Measurements from ENCODE around the gene TCF7L1.

The TCF7L1 gene

GRCh38 chr2:85163675-85164074, 30.5 kb downstream of the TCF7L1 start:
- TF ChIP-seq, protein P1, sequence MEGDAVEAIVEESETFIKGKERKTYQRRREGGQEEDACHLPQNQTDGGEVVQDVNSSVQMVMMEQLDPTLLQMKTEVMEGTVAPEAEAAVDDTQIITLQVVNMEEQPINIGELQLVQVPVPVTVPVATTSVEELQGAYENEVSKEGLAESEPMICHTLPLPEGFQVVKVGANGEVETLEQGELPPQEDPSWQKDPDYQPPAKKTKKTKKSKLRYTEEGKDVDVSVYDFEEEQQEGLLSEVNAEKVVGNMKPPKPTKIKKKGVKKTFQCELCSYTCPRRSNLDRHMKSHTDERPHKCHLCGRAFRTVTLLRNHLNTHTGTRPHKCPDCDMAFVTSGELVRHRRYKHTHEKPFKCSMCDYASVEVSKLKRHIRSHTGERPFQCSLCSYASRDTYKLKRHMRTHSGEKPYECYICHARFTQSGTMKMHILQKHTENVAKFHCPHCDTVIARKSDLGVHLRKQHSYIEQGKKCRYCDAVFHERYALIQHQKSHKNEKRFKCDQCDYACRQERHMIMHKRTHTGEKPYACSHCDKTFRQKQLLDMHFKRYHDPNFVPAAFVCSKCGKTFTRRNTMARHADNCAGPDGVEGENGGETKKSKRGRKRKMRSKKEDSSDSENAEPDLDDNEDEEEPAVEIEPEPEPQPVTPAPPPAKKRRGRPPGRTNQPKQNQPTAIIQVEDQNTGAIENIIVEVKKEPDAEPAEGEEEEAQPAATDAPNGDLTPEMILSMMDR (IDR thresholded peaks at IDR 0.05; ENCODE audit: low read depth, low read length): no peak
- DNase-seq (ENCODE audit: extremely low read depth, low read depth): no peak

- DNase-seq (ENCODE audit: extremely low read depth, low read depth): no peak
- TF ChIP-seq, protein P1 (IDR thresholded peaks at IDR 0.05; ENCODE audit: low read depth, low read length): no peak
Measured at GRCh38 chr2:85164145-85164569, 31.0 kb downstream of the TCF7L1 start.

DNA sequence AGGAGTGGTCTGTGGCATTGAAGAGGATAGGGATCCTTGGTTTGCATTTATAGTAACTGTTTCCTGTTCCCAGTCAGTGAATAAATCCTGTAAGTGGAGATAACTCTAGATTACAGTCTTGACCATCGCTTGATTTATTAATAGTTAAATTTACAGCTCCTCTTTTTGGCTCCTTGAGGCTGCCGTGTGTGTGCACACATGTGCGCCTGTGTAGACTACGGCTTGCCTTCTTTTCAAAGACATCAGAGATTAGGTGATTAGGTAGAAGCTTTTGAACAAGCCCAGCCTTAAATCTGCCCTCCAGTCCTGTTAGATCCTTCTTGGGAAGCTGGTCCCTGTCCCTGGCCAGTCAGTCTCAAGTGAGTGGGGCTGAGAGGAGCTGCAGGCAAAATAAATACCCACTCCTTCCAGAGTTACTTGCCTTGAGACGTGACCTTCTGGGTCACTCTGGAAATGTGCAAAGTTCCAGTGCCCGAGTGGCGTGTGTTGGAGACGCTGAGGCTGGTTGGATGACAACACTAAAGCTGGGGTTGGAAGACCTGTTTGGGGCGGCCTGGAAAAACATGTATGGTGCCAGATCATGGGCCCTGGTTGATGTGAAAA, 32.0 kb downstream of the TCF7L1 start:
- DNase-seq (ENCODE audit: extremely low read depth, low read depth): no peak
- TF ChIP-seq, protein P1 (IDR thresholded peaks at IDR 0.05; ENCODE audit: low read depth, low read length): no peak

- no peak for DNase-seq (ENCODE audit: extremely low read depth, low read depth)
- TF ChIP-seq, protein P1 (IDR thresholded peaks at IDR 0.05; ENCODE audit: low read depth, low read length): no peak
Measured at GRCh38 chr2:85166021-85166420, 32.8 kb downstream of the TCF7L1 start.

DNA sequence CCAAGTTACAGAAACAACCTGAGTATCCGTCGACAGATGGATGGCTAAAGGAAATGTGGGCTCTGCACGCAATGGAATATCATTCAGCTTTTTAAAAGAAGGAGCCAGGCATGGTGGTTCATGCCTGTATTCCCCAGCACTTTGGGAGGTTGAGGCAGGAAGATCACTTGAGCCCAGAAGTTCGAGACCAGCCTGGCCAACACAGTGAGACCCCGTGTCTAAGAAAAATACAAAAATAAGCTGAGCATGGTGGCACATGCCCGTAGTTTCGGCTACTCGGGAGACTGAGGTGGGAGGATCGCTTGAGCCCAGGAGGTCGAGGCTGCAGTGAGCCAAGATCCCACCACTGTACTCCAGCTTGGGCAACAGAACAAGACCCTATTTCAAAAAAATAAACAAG, 34.3 kb downstream of the TCF7L1 start:
- TF ChIP-seq, protein P1 (IDR thresholded peaks at IDR 0.05; ENCODE audit: low read depth, low read length): no peak
- DNase-seq (ENCODE audit: extremely low read depth, low read depth): no peak

DNA sequence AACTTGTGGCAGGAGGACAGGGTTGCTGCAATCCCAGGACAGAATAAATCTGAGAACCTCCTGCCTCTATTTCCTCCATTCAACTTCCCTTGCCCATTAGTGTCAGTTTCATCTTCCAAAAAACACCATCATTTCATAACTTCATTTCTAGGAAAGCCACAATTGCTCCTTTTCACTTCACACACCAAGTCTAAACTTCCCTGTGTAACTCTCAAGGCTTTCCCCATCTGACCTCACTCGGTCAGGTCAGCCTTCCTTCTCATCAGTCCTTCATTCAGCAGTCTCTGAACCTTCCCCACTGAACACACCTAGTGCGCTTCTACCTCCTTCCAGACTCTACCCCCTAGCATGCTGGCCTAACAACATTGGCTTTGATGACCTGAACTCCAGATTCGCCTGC, 35.8 kb downstream of the TCF7L1 start:
- TF ChIP-seq, protein P1 (IDR thresholded peaks at IDR 0.05; ENCODE audit: low read depth, low read length): no peak
- DNase-seq (ENCODE audit: extremely low read depth, low read depth): no peak

DNA sequence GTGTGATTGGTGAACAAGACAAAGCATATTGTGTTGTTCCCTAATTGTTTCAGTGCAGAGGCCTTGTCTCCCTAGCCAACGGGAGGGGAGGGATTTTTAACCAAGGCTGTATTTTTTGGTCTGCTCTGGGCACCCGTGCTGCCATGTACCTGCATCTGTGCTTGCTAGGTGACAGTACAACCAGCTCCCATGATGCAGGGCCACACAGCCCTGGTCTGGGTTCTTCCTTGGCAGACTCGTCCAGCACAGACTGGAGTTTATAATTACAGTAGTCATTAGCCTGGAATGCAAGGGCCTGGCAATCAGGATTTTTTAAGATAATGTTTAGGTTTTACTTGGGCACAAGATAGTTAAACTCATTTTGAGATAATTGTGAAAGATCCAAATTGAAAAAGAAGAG, 36.4 kb downstream of the TCF7L1 start:
- no peak for DNase-seq (ENCODE audit: extremely low read depth, low read depth)

More for the DNA sequence above, 36.4 kb downstream of the TCF7L1 start:
- TF ChIP-seq, protein P1 (IDR thresholded peaks at IDR 0.05; ENCODE audit: low read depth, low read length): no peak
